Measurements from ENCODE around the gene NANP. TPM values are rescaled to one million over a fixed set of nuclear protein-coding genes. Genes with fewer than 3 reads are reported as not detected.
"Not testable (repeated sequence)": the region's sequence is repeated elsewhere in the genome, so short reads cannot be mapped to it uniquely, and the experiment has no call there.

Gene NANP
- total RNA-seq, 1 experiment from 2014 or later = 7.1 TPM

GRCh38 chr20:25592135-25592852 is 31.5 kb downstream of the NANP start:
- no peak overlapping the region for H3K14ac ChIP-seq (ENCODE audit: insufficient read depth, low read length)
- no CpG with 5 or more reads among the region's 9 CpGs for WGBS (ENCODE audit: extremely low coverage, insufficient read length, low lambda C conversion rate)
- no peaks in the 10 kb centered on the region for H3K79me2 ChIP-seq (ENCODE audit: insufficient read depth, low read length)
- no peak overlapping the region for H4K8ac ChIP-seq (replicated peaks; ENCODE audit: insufficient read length, low read depth, low read length)
- no peak overlapping the region for H3K23ac ChIP-seq (ENCODE audit: insufficient read length, low read depth, low read length)
- no peaks in the 10 kb centered on the region; a peak in 1 of 7 replicates for H3K36me3 Mint-ChIP-seq (ENCODE audit: insufficient read depth in 1 of 3, low read depth in 3 of 3)
- no peak overlapping the region for H3T11ph ChIP-seq (ENCODE audit: low read length)
- H4K91ac ChIP-seq (ENCODE audit: insufficient read length, low read depth, low read length) = no peak overlapping the region
- H2BK120ac ChIP-seq (ENCODE audit: low read depth, low read length, poor library complexity, severe bottlenecking) = no peak overlapping the region
- H2BK5ac ChIP-seq (ENCODE audit: insufficient read length, low read length) = no peak overlapping the region
- H3K4ac ChIP-seq (ENCODE audit: low read depth, low read length) = no peak overlapping the region
- H3K79me1 ChIP-seq (ENCODE audit: insufficient read depth, low read depth, low read length, poor library complexity, severe bottlenecking) = no peaks in the 10 kb centered on the region
- no peaks in the 10 kb centered on the region for H3K23me2 ChIP-seq (ENCODE audit: insufficient read length, low read depth, low read length, poor library complexity, severe bottlenecking)
- H2AFZ ChIP-seq (ENCODE audit: low read length) = no peak overlapping the region
- H3K56ac ChIP-seq (ENCODE audit: insufficient read length, low read depth, low read length) = no peak overlapping the region
- H3K9ac ChIP-seq (ENCODE audit: extremely low read depth, insufficient read length, low read length) = no peak overlapping the region
- no peak overlapping the region for H3K27ac Mint-ChIP-seq
- H2AK5ac ChIP-seq (ENCODE audit: insufficient read length, low read length) = no peak overlapping the region
- TF ChIP-seq CTCF (conservative IDR thresholded peaks at IDR 0.05) = no peak
- H4K20me1 ChIP-seq (ENCODE audit: control insufficient read depth, insufficient read depth, insufficient read length) = no peaks in the 10 kb centered on the region
- no peak overlapping the region for H2BK15ac ChIP-seq (ENCODE audit: low read depth, low read length)
- H2BK12ac ChIP-seq (ENCODE audit: insufficient read length, low read depth, low read length) = no peak overlapping the region
- no peak for DNase-seq
- no peak overlapping the region for H3K27ac ChIP-seq (ENCODE audit: insufficient read length, low read depth, low read length)
- H3K4me2 ChIP-seq (ENCODE audit: insufficient read depth, insufficient read length, low read length) = no peak overlapping the region
- H3K27me3 ChIP-seq (ENCODE audit: insufficient read depth, low read length) = no peaks in the 10 kb centered on the region
- H3K4me1 ChIP-seq (ENCODE audit: insufficient read depth, low read length) = no peaks in the 10 kb centered on the region
- H4K5ac ChIP-seq (ENCODE audit: insufficient read length, low read depth, low read length) = no peak overlapping the region
- H2BK20ac ChIP-seq (ENCODE audit: low read depth, low read length, poor library complexity, severe bottlenecking) = no peak overlapping the region
- no peaks in the 10 kb centered on the region for H3K9me3 ChIP-seq (ENCODE audit: control insufficient read depth, low read depth, low read length)
- peaks cover 0 to 5% of the 10 kb centered on the region in 2 experiments; a peak in 2 of 4 replicates for H3K4me1 Mint-ChIP-seq
- H3K9me3 Mint-ChIP-seq = no peaks in the 10 kb centered on the region
- H3K4me3 Mint-ChIP-seq = no peak overlapping the region
- H3K18ac ChIP-seq (ENCODE audit: insufficient read length, low read depth, low read length) = no peak overlapping the region
- peaks cover 3% of the 10 kb centered on the region; the same call in 1 of the 2 replicates for H3K27me3 Mint-ChIP-seq (ENCODE audit: low read depth)

- H3K9ac ChIP-seq (ENCODE audit: extremely low read depth, insufficient read length, low read length); H3K9me3 ChIP-seq (ENCODE audit: control insufficient read depth, low read depth, low read length); H3K4me3 Mint-ChIP-seq; H3K79me2 ChIP-seq (ENCODE audit: insufficient read depth, low read length); H2BK20ac ChIP-seq (ENCODE audit: low read depth, low read length, poor library complexity, severe bottlenecking); H3K23ac ChIP-seq (ENCODE audit: insufficient read length, low read depth, low read length); H3K4me2 ChIP-seq (ENCODE audit: insufficient read depth, insufficient read length, low read length); H3K36me3 Mint-ChIP-seq (ENCODE audit: insufficient read depth in 1 of 3, low read depth in 3 of 3); H4K91ac ChIP-seq (ENCODE audit: insufficient read length, low read depth, low read length); DNase-seq; H3K18ac ChIP-seq (ENCODE audit: insufficient read length, low read depth, low read length); H3K4ac ChIP-seq (ENCODE audit: low read depth, low read length); H2BK12ac ChIP-seq (ENCODE audit: insufficient read length, low read depth, low read length); H3K27ac ChIP-seq (ENCODE audit: insufficient read length, low read depth, low read length); H3K56ac ChIP-seq (ENCODE audit: insufficient read length, low read depth, low read length); H4K8ac ChIP-seq (replicated peaks; ENCODE audit: insufficient read length, low read depth, low read length); H3K27me3 ChIP-seq (ENCODE audit: insufficient read depth, low read length); H3K4me1 Mint-ChIP-seq; H4K20me1 ChIP-seq (ENCODE audit: control insufficient read depth, insufficient read depth, insufficient read length); H3K4me1 ChIP-seq (ENCODE audit: insufficient read depth, low read length); H3K9me3 Mint-ChIP-seq; H3K23me2 ChIP-seq (ENCODE audit: insufficient read length, low read depth, low read length, poor library complexity, severe bottlenecking); H3T11ph ChIP-seq (ENCODE audit: low read length); H2BK5ac ChIP-seq (ENCODE audit: insufficient read length, low read length); H2AFZ ChIP-seq (ENCODE audit: low read length); H4K5ac ChIP-seq (ENCODE audit: insufficient read length, low read depth, low read length); H2BK15ac ChIP-seq (ENCODE audit: low read depth, low read length); H3K14ac ChIP-seq (ENCODE audit: insufficient read depth, low read length); H2BK120ac ChIP-seq (ENCODE audit: low read depth, low read length, poor library complexity, severe bottlenecking); H2AK5ac ChIP-seq (ENCODE audit: insufficient read length, low read length); H3K79me1 ChIP-seq (ENCODE audit: insufficient read depth, low read depth, low read length, poor library complexity, severe bottlenecking); H3K27me3 Mint-ChIP-seq (ENCODE audit: low read depth): not testable (repeated sequence)
- WGBS (ENCODE audit: extremely low coverage, insufficient read length, low lambda C conversion rate) = no CpG with 5 or more reads among the region's 4 CpGs
- H3K27ac Mint-ChIP-seq = peak overlapping the region in 1 of 3 experiments; percentile 13; a peak in 2 of 7 replicates
Measured at GRCh38 chr20:25590778-25591177, 33.0 kb downstream of the NANP start.
